H1 (cell line): ENCODE measurements around the gene TLE5. TPM values are rescaled to one million over a fixed set of nuclear protein-coding genes. Genes with fewer than 3 reads are reported as not detected.

Experiments used
- CTCF ChIA-PET: fragments of 300-600 bp; sonication (Branson Sonifier 250); formaldehyde crosslinking; loops from one replicate; lab custom pipeline; 2021; ENCODE audit not compliant: partially characterized antibody; lab: Charles Lee
- POLR2A ChIA-PET: fragments of 300-600 bp; sonication (Branson Sonifier 250); formaldehyde crosslinking; loops from one replicate; lab custom pipeline; 2021; ENCODE audit warnings: inconsistent platforms; ENCODE audit not compliant: partially characterized antibody; lab: Charles Lee
- DNase-seq, 2 experiments: peaks; one replicate each; pipeline versions ENCODE4 v3.0.0 to v3.0.0-alpha.2; 2010 to 2022; ENCODE audit warnings: low spot score in 2 of 2, low read depth in 1 of 2, mixed read lengths in 1 of 2
- FAIRE-seq: peaks from 2 replicates; lab custom pipeline; 2011; peaks lifted over from hg19 to GRCh38; lab: Jason Lieb, UNC
- H2AFZ ChIP-seq: 2 replicates; pipeline ENCODE4 v1.8.1; 2012; ENCODE audit warnings: low read length, inconsistent platforms
- H2AK5ac ChIP-seq: 2 replicates; pipeline ENCODE4 v1.6.1; 2013; ENCODE audit warnings: low read depth, low read length
- H2BK120ac ChIP-seq: replicated peaks from 2 replicates; pipeline ENCODE3; 2013; ENCODE audit warnings: low read depth, low read length, inconsistent platforms
- H2BK12ac ChIP-seq: 2 replicates; pipeline ENCODE4 v1.6.1; 2013; ENCODE audit warnings: low read depth, low read length
- H2BK15ac ChIP-seq: 2 replicates; pipeline ENCODE4 v1.6.1; 2013; ENCODE audit warnings: low read length
- H2BK20ac ChIP-seq: 2 replicates; pipeline ENCODE4 v1.6.1; 2013; ENCODE audit warnings: low read length
- H2BK5ac ChIP-seq: 2 replicates; pipeline ENCODE4 v1.6.1; 2013; ENCODE audit warnings: low read depth, low read length
- H3K14ac ChIP-seq: 2 replicates; pipeline ENCODE4 v1.6.1; 2013; ENCODE audit warnings: inconsistent platforms; ENCODE audit not compliant: insufficient read length
- H3K18ac ChIP-seq: 2 replicates; pipeline ENCODE4 v1.6.1; 2013; ENCODE audit warnings: low read length; ENCODE audit errors: extremely low read depth
- H3K23ac ChIP-seq: 2 replicates; pipeline ENCODE4 v1.6.1; 2013; ENCODE audit warnings: inconsistent platforms; ENCODE audit not compliant: insufficient read length
- H3K23me2 ChIP-seq: 2 replicates; pipeline ENCODE4 v1.6.1; 2013; ENCODE audit warnings: low read depth, low read length
- H3K27ac ChIP-seq: 2 replicates; pipeline ENCODE4 v1.6.1; 2011; ENCODE audit warnings: low read depth, low read length, inconsistent platforms
- H3K27me3 ChIP-seq, 4 experiments: replicated peaks in 1 of 4; 1 replicate in 1 of 4; 2 replicates in 3 of 4; pipeline versions ENCODE4 v1.6.1 to v1.8.1; 2011 to 2013; ENCODE audit warnings: low read length in 3 of 4, mild to moderate bottlenecking in 3 of 4, inconsistent platforms in 2 of 4, mixed read lengths in 2 of 4, moderate library complexity in 1 of 4; ENCODE audit not compliant: control insufficient read depth in 3 of 4, insufficient read depth in 3 of 4; ENCODE audit errors: extremely low read depth in 1 of 4
- H3K36me3 ChIP-seq, 4 experiments: 2 replicates each; pipeline versions ENCODE4 v1.6.1 to v1.8.1; 2011 to 2013; ENCODE audit warnings: mild to moderate bottlenecking in 4 of 4, low read length in 3 of 4, moderate library complexity in 2 of 4, control low read depth in 1 of 4, inconsistent platforms in 1 of 4; ENCODE audit not compliant: insufficient read depth in 4 of 4, control insufficient read depth in 2 of 4
- H3K4ac ChIP-seq: replicated peaks from 2 replicates; pipeline ENCODE3; 2013; ENCODE audit warnings: low read length, low read depth, mixed read lengths, inconsistent platforms; ENCODE audit not compliant: insufficient read length
- H3K4me1 ChIP-seq, 4 experiments: replicated peaks in 1 of 4; 1 replicate in 1 of 4; 2 replicates in 3 of 4; pipeline versions ENCODE4 v1.6.1 to v1.8.1; 2011 to 2013; ENCODE audit warnings: low read length in 3 of 4, inconsistent platforms in 2 of 4, mixed read lengths in 1 of 4; ENCODE audit not compliant: insufficient read depth in 4 of 4, control insufficient read depth in 3 of 4
- H3K4me2 ChIP-seq, 2 experiments: 2 replicates each; pipeline versions ENCODE4 v1.6.1 to v1.8.1; 2011 to 2013; ENCODE audit warnings: low read depth in 2 of 2, low read length in 2 of 2, control low read depth in 1 of 2, inconsistent platforms in 1 of 2, mild to moderate bottlenecking in 1 of 2; ENCODE audit not compliant: insufficient read depth in 1 of 2
- H3K4me3 ChIP-seq, 4 experiments: fragments of 200-600, 300-600 bp in 1 of 4; sonication (generic), shearing (Covaris generic), sonication (Bioruptor Twin) in 1 of 4; 2 replicates each; pipeline versions ENCODE4 v1.5.1 to v1.8.1; 2011 to 2016; ENCODE audit warnings: low read length in 4 of 4, low read depth in 3 of 4, control low read depth in 2 of 4, inconsistent platforms in 2 of 4, mild to moderate bottlenecking in 2 of 4, mixed read lengths in 1 of 4, moderate library complexity in 1 of 4; ENCODE audit not compliant: insufficient read depth in 2 of 4; ENCODE audit errors: extremely low read depth in 1 of 4
- H3K56ac ChIP-seq: replicated peaks from 2 replicates; pipeline ENCODE3; 2013; ENCODE audit warnings: low read depth, mild to moderate bottlenecking, mixed read lengths, low read length, inconsistent platforms; ENCODE audit not compliant: insufficient read length
- H3K79me1 ChIP-seq: 2 replicates; pipeline ENCODE4 v1.6.1; 2013; ENCODE audit warnings: low read depth, low read length, control low read depth
- H3K79me2 ChIP-seq, 2 experiments: 2 replicates each; pipeline versions ENCODE4 v1.6.1 to v1.8.1; 2012 to 2013; ENCODE audit warnings: low read length in 2 of 2, mild to moderate bottlenecking in 2 of 2, inconsistent platforms in 1 of 2; ENCODE audit not compliant: insufficient read depth in 2 of 2, control insufficient read depth in 1 of 2
- H3K9ac ChIP-seq, 4 experiments: replicated peaks in 1 of 4; 1 replicate in 1 of 4; 2 replicates in 3 of 4; pipeline versions ENCODE4 v1.6.1 to v1.8.1; 2011 to 2013; ENCODE audit warnings: low read depth in 3 of 4, low read length in 3 of 4, control low read depth in 2 of 4, mild to moderate bottlenecking in 2 of 4, moderate library complexity in 2 of 4, inconsistent platforms in 1 of 4; ENCODE audit errors: extremely low read depth in 1 of 4
- H3K9me3 ChIP-seq, 2 experiments: 2 replicates each; pipeline versions ENCODE4 v1.6.1 to v1.8.1; 2012 to 2013; ENCODE audit warnings: mild to moderate bottlenecking in 2 of 2, moderate library complexity in 2 of 2, control low read depth in 1 of 2, inconsistent platforms in 1 of 2, low read depth in 1 of 2, low read length in 1 of 2, mixed read lengths in 1 of 2; ENCODE audit not compliant: insufficient read depth in 2 of 2
- H4K20me1 ChIP-seq, 2 experiments: replicated peaks in 1 of 2; 2 replicates each; pipeline versions ENCODE3 to v1.8.1; 2011 to 2013; ENCODE audit warnings: inconsistent platforms in 2 of 2, low read length in 2 of 2, mild to moderate bottlenecking in 1 of 2; ENCODE audit not compliant: insufficient read depth in 2 of 2, control insufficient read depth in 1 of 2
- H4K5ac ChIP-seq: 2 replicates; pipeline ENCODE4 v1.6.1; 2013; ENCODE audit warnings: low read length, low read depth, mixed read lengths, inconsistent platforms; ENCODE audit not compliant: insufficient read length
- H4K8ac ChIP-seq: 2 replicates; pipeline ENCODE4 v1.8.0; 2013; ENCODE audit warnings: mild to moderate bottlenecking, moderate library complexity, low read length, inconsistent platforms; ENCODE audit not compliant: insufficient read depth; ENCODE audit errors: extremely low read depth
- H4K91ac ChIP-seq: replicated peaks from 2 replicates; pipeline ENCODE3; 2013; ENCODE audit warnings: low read length, mixed read lengths, inconsistent platforms; ENCODE audit not compliant: insufficient read length
- KDM4A ChIP-seq: IDR thresholded peaks from one replicate; pipeline ENCODE4 v1.7.1; 2012; ENCODE audit warnings: low read depth, mild to moderate bottlenecking, moderate library complexity, low read length, inconsistent platforms; ENCODE audit not compliant: severe bottlenecking
- TBP ChIP-seq: IDR thresholded peaks from 2 replicates; pipeline ENCODE4 v1.6.1; 2011; ENCODE audit warnings: low read depth, low read length, improper control_type of control experiment
- WGBS, 2 experiments: shearing (Covaris generic) in 1 of 2; methylation state at CpG; one replicate each; pipeline versions ENCODE4 v1.1.6 to v1.1.7; 2013 to 2015; ENCODE audit warnings: low lambda C conversion rate in 2 of 2, mixed read lengths in 2 of 2, inconsistent platforms in 1 of 2, low coverage in 1 of 2, missing lambda C conversion rate in 1 of 2; ENCODE audit not compliant: insufficient replicate concordance in 2 of 2, insufficient coverage in 1 of 2, insufficient read length in 1 of 2; ENCODE audit errors: extremely low coverage in 1 of 2, missing lambda C conversion rate in 1 of 2; 5-methylcytosine and 5-hydroxymethylcytosine counted together
- polyA plus RNA-seq, 7 experiments: library from polyadenylated mRNA; depleted of rRNA in 3 of 7; stranded (reverse) in 5 of 7; unstranded in 2 of 7; fragments of >200 nt in 5 of 7; fragments of 200-250 nt in 2 of 7; gene quantifications; 1 replicate in 5 of 7; 2 replicates in 1 of 7; 4 replicates in 1 of 7; pipeline versions ENCODE4 v1.2.1 to v1.2.3, GENCODE V29; 2011 to 2013; ENCODE audit warnings: missing spikeins in 2 of 7, mixed read lengths in 2 of 7
- total RNA-seq: library from RNA; stranded (reverse); fragmentation: NEBNext Ultra II Directional; extraction: Animal tissue kit (Norgen Biotek cat#: 25700); gene quantifications from 2 replicates; pipeline ENCODE4 v1.2.1, GENCODE V29; 2021

The TLE5 gene
- total and polyA plus RNA-seq, 2 of the 8 experiments (the other 6 are each of a cell fraction or from before 2014, with no cell fraction given) = 187 to 285 TPM

DNA sequence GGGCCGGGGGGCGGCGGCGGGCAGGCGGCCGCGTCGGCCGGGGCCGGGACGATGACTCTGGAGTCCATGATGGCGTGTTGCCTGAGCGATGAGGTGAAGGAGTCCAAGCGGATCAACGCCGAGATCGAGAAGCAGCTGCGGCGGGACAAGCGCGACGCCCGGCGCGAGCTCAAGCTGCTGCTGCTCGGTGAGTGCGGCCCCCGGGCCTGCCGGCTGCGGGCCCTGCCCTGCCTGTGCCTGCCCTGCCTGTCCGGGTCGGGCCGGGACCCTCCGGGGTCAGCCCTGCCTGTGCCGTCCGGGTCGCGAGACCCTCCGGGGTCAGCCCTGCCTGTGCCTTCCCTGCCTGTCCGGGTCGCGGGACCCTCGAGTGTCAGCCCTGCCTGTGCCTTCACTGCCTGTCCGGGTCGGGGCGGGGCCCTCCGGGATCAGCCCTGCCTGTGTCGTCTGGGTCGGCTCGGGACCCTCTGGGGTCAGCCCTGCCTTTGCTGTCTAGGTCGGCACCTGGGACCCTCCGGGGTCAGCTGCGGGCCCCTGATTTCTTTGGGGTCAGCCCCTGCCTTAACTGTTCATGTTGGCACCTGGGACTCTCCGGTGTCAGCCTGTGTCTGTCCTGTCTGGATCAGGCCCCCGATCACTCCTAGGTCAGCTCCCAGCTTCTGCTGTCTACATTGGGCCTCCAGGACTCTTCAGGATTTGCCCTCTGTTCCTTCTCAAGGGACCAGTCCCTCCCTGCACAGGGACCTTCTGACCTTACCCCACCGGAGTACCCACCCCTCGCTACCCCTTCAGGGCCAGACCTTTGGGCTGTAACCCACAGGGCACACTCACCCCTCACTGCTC lies 32.5 kb upstream of the TLE5 start:
- Histone ChIP-seq H3K56ac (no peak overlapping the region), H2BK5ac (no peak overlapping the region; the same call in 1 of the 2 replicates), H2BK15ac (no peak overlapping the region), H2BK120ac (no peak overlapping the region), H3K79me2 (peaks cover 2 to 47% of the 10 kb centered on the region in 2 experiments; a peak in 3 of 4 replicates), H3K36me3 (no peaks in the 10 kb centered on the region), H2AK5ac (no peak overlapping the region), H3K18ac (no peak overlapping the region), H4K20me1 (peaks cover 10 to 32% of the 10 kb centered on the region in 2 experiments), H3K79me1 (peaks cover 5% of the 10 kb centered on the region), H3K23me2 (peaks cover 13% of the 10 kb centered on the region; the same call in 1 of the 2 replicates), H3K4me2 (peak overlapping the region; percentile 64 to 96), H3K4ac (no peak overlapping the region), H3K4me1 (peaks cover 3 to 18% (median 15%) of the 10 kb centered on the region in 4 experiments; a peak in 6 of 7 replicates), H2BK12ac (no peak overlapping the region), H3K14ac (no peak overlapping the region), H3K9me3 (no peaks in the 10 kb centered on the region), H3K4me3 (peak overlapping the region; percentile 74 to 82 (median 79)), H4K5ac (no peak overlapping the region), H3K27ac (no peak overlapping the region), H3K9ac (peak overlapping the region in 3 of 4 experiments; percentile 62 to 92 (median 75); a peak in 5 of 7 replicates), H4K8ac (no peak overlapping the region), H2BK20ac (no peak overlapping the region), H3K27me3 (no peaks in the 10 kb centered on the region), H2AFZ (no peak overlapping the region), H4K91ac (no peak overlapping the region), H3K23ac (no peak overlapping the region)
- DNase-seq (no peak), FAIRE-seq (no peak)
- 9% methylated on average over 41 of the region's 57 CpGs; no CpG with 5 or more reads in 1 of the 2 experiments for WGBS, 2 experiments
- TF ChIP-seq KDM4A (peak; percentile 20), TBP (no peak)
- POLR2A ChIA-PET = interaction anchor here (0.6 to 1.4 kb wide), 3 partner anchors 24 to 554 kb away, joined by 3 to 4 read pairs (median 4); no protein-coding TSS in a partner anchor
- CTCF ChIA-PET = interaction anchor here (0.6 to 20.0 kb wide), 6 partner anchors 9 to 144 kb away, joined by 3 to 339 read pairs (median 4); no protein-coding TSS in a partner anchor
